ENCODE data around the gene DLG2.

DNA sequence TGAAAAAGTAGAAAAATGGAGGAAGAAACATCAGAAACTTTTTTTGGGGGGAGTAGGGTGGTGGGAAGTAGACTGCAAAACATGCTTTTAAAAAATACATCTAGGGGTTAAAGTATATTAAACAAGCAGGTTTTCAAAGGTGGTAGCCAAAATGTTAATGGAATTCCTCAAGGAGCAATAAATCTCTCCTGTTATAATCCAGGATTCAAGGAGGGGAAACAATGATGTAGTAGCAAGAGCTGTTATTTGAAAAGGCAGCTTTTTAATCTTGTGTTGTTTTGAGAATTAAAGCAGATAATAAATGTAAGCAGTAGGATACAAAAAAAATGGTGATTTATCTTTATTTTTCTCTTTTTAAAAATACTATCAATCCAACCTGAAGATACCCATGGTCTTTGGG, 1604.4 kb downstream of the DLG2 start:
- TF ChIP-seq ZNF423 (CRISPR knock-in tag; IDR thresholded peaks at IDR 0.05) (no peak), TCF7 (CRISPR knock-in tag; IDR thresholded peaks at IDR 0.05; ENCODE audit: low read depth) (no peak), CTCF (IDR thresholded peaks at IDR 0.05) (no peak)
- TF ChIP-seq, protein P1, sequence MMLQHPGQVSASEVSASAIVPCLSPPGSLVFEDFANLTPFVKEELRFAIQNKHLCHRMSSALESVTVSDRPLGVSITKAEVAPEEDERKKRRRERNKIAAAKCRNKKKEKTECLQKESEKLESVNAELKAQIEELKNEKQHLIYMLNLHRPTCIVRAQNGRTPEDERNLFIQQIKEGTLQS (CRISPR knock-in tag; conservative IDR thresholded peaks at IDR 0.05), result no peak

Measured in WTC11 (cell line).